HEK293T (cell line): Measurements from ENCODE around the gene ASPRV1.

Experiments
- CTCF ChIA-PET: fragments of 350-600 bp; formaldehyde crosslinking; extraction: SDS; loops from one replicate; lab custom pipeline; 2021; ENCODE audit warnings: antibody characterized with exemption, inconsistent platforms; lab: Yijun Ruan, JAX
- POLR2A ChIA-PET: fragments of 350-600 bp; formaldehyde crosslinking; extraction: SDS; loops from one replicate; lab custom pipeline; 2020; ENCODE audit warnings: antibody characterized with exemption, inconsistent platforms; lab: Yijun Ruan, JAX
- DNase-seq: peaks from one replicate; pipeline ENCODE4 v3.0.0; 2012; ENCODE audit warnings: mixed read lengths; ENCODE audit errors: extremely low spot score
- ARNT ChIP-seq: fragments of 450-650 bp; IDR thresholded peaks from 2 replicates; pipeline ENCODE4 v1.6.1; 2017; ENCODE audit warnings: mild to moderate bottlenecking
- BHLHE40 ChIP-seq: fragments of 450-650 bp; IDR thresholded peaks from 2 replicates; pipeline ENCODE4 v1.6.1; 2016; ENCODE audit warnings: mild to moderate bottlenecking, moderate library complexity, borderline replicate concordance
- CTBP1 ChIP-seq: fragments of 450-650 bp; IDR thresholded peaks from 2 replicates; pipeline ENCODE4 v1.6.1; 2016; ENCODE audit warnings: borderline replicate concordance
- ELF4 ChIP-seq: fragments of 450-650 bp; IDR thresholded peaks from 2 replicates; pipeline ENCODE4 v1.6.1; 2017; ENCODE audit warnings: antibody characterized with exemption
- FOXA1 ChIP-seq: fragments of 450-650 bp; IDR thresholded peaks from 2 replicates; pipeline ENCODE4 v1.6.1; 2016; ENCODE audit warnings: mild to moderate bottlenecking
- FOXK2 ChIP-seq: fragments of 450-650 bp; IDR thresholded peaks from 2 replicates; pipeline ENCODE4 v1.6.1; 2016; ENCODE audit warnings: mild to moderate bottlenecking
- FOXM1 ChIP-seq: fragments of 450-650 bp; IDR thresholded peaks from 2 replicates; pipeline ENCODE4 v1.6.1; 2017; ENCODE audit warnings: mild to moderate bottlenecking, borderline replicate concordance
- HDGF ChIP-seq: fragments of 450-650 bp; IDR thresholded peaks from 2 replicates; pipeline ENCODE4 v1.6.1; 2017; ENCODE audit warnings: antibody characterized with exemption, borderline replicate concordance
- L3MBTL2 ChIP-seq: fragments of 450-650 bp; conservative IDR thresholded peaks from 2 replicates; pipeline ENCODE4 v1.6.1; 2016; ENCODE audit warnings: mild to moderate bottlenecking
- LEF1 ChIP-seq: fragments of 450-650 bp; IDR thresholded peaks from 2 replicates; pipeline ENCODE4 v1.6.1; 2017; ENCODE audit warnings: mild to moderate bottlenecking, borderline replicate concordance
- NFRKB ChIP-seq: fragments of 450-650 bp; IDR thresholded peaks from 2 replicates; pipeline ENCODE4 v1.6.1; 2016; ENCODE audit warnings: mild to moderate bottlenecking, moderate library complexity
- SP1 ChIP-seq: fragments of 450-650 bp; IDR thresholded peaks from 2 replicates; pipeline ENCODE4 v1.6.1; 2017
- SUZ12 ChIP-seq: fragments of 450-650 bp; IDR thresholded peaks from 2 replicates; pipeline ENCODE4 v1.6.1; 2016; ENCODE audit warnings: mild to moderate bottlenecking
- TARDBP ChIP-seq: fragments of 450-650 bp; IDR thresholded peaks from 2 replicates; pipeline ENCODE4 v1.6.1; 2016
- ZNF384 ChIP-seq: fragments of 450-650 bp; IDR thresholded peaks from 2 replicates; pipeline ENCODE4 v1.6.1; 2016
- TF ChIP-seq, protein P1 (sequence below): fragments of 450-650 bp; IDR thresholded peaks from 2 replicates; pipeline ENCODE4 v1.6.1; 2016

The ASPRV1 gene

GRCh38 chr2:69933254-69933828, 28.1 kb downstream of the ASPRV1 start:
- POLR2A ChIA-PET, result interaction anchor here (1.5 kb wide), 1 partner anchor 209 kb away, joined by 5 read pairs; no protein-coding TSS in a partner anchor
- CTCF ChIA-PET, result interaction anchor here (1.2 kb wide), 1 partner anchor 10 kb away, joined by 3 read pairs; no protein-coding TSS in a partner anchor
- no peak for TF ChIP-seq ELF4
- no peak for TF ChIP-seq FOXA1
- TF ChIP-seq SP1, result no peak
- TF ChIP-seq ZNF384, result no peak
- no peak for TF ChIP-seq BHLHE40
- no peak for TF ChIP-seq TARDBP
- no peak for DNase-seq

DNA sequence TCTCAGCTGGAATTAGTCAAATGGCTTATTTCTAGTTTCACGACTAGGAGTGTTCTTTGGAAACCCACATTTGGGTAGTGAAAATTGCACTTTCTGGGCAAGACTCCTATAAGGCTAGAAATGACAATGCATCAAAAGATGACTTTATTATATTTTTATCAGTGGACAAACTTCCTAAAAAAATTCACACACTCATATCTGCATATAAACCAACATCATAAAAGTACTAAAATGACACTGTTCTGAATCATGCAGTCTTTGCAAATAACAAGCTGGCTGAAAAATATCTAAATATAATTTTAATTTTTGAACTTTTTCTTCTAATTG, 28.9 kb downstream of the ASPRV1 start:
- POLR2A ChIA-PET, result interaction anchor here (1.5 kb wide), 1 partner anchor 209 kb away, joined by 5 read pairs; no protein-coding TSS in a partner anchor
- CTCF ChIA-PET, result interaction anchor here (0.6 to 1.2 kb wide), 2 partner anchors 9 to 1307 kb away, joined by 3 read pairs; no protein-coding TSS in a partner anchor
- DNase-seq, result no peak
- TF ChIP-seq, protein P1, sequence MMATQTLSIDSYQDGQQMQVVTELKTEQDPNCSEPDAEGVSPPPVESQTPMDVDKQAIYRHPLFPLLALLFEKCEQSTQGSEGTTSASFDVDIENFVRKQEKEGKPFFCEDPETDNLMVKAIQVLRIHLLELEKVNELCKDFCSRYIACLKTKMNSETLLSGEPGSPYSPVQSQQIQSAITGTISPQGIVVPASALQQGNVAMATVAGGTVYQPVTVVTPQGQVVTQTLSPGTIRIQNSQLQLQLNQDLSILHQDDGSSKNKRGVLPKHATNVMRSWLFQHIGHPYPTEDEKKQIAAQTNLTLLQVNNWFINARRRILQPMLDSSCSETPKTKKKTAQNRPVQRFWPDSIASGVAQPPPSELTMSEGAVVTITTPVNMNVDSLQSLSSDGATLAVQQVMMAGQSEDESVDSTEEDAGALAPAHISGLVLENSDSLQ, result no peak
- TF ChIP-seq SP1 (no peak), TARDBP (no peak), CTBP1 (no peak)

DNA sequence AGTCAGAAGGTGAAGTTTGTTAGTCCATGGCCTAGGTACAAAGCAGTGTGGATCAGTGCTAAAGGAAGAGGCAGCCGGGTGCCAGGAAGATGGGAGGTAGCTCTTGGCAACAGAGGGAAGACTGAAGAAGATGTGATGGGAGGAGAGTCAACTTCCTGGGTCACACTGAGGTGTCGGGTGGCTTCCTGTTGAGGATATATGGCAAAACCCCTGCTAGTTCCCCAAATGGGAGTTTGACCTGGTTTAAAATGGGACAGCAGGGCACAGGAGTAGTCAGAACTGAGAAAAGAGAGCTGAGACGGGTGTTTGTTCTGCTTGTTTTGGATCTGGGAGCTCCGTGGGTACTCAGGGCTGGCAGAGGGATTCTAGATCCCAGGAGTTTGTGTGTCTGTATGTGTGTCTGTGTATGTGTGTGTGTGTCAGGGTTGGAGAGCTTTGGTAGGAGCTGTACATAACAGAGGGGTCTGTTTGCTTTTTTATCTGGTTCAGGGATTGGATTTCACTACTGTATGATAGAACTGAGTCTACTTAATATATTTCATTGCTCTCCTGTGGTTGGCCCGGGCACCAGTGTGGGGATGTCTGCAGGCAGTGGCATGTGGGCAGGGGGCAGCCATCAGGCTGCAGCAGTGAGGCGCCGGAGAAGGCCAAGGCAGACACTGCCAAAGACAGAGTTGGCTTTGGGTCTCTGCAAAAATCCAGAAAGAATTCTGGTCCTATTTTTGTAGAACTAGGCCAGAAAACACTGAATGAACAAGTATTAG, 29.4 kb downstream of the ASPRV1 start:
- CTCF ChIA-PET, result interaction anchor here (0.6 kb wide), 1 partner anchor 1307 kb away, joined by 3 read pairs; no protein-coding TSS in a partner anchor
- TF ChIP-seq SUZ12, result no peak
- TF ChIP-seq ZNF384, result no peak
- TF ChIP-seq LEF1, result no peak
- no peak for TF ChIP-seq ARNT
- TF ChIP-seq L3MBTL2, result no peak
- TF ChIP-seq, protein P1, result no peak
- no peak for TF ChIP-seq CTBP1
- TF ChIP-seq FOXA1, result no peak
- TF ChIP-seq ELF4, result no peak
- no peak for TF ChIP-seq FOXK2
- TF ChIP-seq NFRKB, result no peak
- no peak for TF ChIP-seq HDGF
- no peak for TF ChIP-seq SP1
- no peak for TF ChIP-seq BHLHE40
- no peak for TF ChIP-seq FOXM1
- no peak for TF ChIP-seq TARDBP
- POLR2A ChIA-PET, result interaction anchor here (1.5 kb wide), 1 partner anchor 210 kb away, joined by 5 read pairs; no protein-coding TSS in a partner anchor
- DNase-seq, result no peak

DNA sequence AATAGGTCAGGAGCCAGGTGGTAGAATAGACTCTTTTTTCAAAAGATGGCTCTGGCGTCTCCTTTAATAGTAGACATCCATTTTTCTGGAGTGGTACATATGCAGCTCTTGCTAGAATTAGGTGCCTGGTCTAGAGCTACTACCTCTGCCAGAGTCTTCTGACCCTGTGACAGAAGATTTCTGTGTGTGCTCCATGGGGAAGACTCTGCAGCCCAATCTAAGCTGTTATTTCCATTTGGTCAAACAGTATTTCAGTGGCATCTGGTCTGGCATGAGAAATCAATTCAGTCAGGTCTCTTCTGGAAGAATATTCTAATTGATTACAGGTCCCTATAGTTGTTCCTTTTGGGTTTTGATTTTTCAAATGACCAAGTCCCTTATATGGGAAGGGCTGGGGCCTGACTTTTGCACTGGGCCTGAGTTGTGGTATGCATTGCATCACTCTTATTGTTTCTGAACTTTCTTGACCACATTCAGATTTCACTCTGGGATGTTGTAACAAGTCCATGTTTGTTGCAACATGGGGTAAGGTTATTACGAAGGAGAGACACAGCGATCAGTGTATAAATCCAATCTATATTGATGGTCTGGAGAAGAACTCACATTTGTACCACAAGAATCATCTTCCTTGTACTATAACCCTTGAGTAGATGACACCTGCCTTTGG, 34.4 kb downstream of the ASPRV1 start:
- CTCF ChIA-PET, result no interaction called here
- POLR2A ChIA-PET, result interaction anchor here (1.0 kb wide), 1 partner anchor 12 kb away, joined by 3 read pairs; no protein-coding TSS in a partner anchor
- no peak for DNase-seq
- TF ChIP-seq BHLHE40 (no peak), ZNF384 (no peak), L3MBTL2 (no peak)

DNA sequence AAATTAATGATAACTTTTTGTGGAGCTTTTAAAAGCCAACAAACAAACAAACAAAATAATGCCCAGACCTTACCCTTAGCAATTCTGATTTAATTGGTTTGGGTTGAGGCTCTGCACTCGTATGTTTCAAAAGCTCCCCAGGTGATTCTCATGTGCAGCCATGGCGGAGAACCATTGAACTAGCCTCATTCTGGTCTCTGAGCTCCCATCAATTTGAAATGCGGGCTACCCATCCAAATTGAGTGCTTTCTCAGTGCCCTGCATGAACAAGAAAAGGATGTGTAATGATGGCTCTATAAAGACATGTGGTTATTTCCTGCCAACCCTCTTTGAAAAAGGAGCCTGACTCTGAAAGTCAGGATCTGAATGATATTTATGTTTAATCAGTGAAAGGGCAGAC, 38.3 kb downstream of the ASPRV1 start:
- POLR2A ChIA-PET, result interaction anchor here (2.4 kb wide), 1 partner anchor 9 kb away, joined by 12 read pairs; the partner anchor contains the start of gene MXD1
- TF ChIP-seq NFRKB, result no peak
- CTCF ChIA-PET, result interaction anchor here (0.5 kb wide), 1 partner anchor 264 kb away, joined by 3 read pairs; no protein-coding TSS in a partner anchor
- DNase-seq, result no peak

- POLR2A ChIA-PET, result interaction anchor here (1.6 kb wide), 1 partner anchor 24 kb away, joined by 3 read pairs; the partner anchor contains the start of gene SNRNP27
- CTCF ChIA-PET, result interaction anchor here (0.6 kb wide), 1 partner anchor 25 kb away, joined by 4 read pairs; the partner anchor contains the start of gene SNRNP27
Observed at GRCh38 chr2:69918401-69918800, 43.0 kb downstream of the ASPRV1 start.

More at GRCh38 chr2:69918401-69918800, 43.0 kb downstream of the ASPRV1 start:
- TF ChIP-seq, protein P1, result no peak
- no peak for TF ChIP-seq CTBP1
- TF ChIP-seq ZNF384, result no peak
- TF ChIP-seq HDGF, result no peak
- no peak for TF ChIP-seq TARDBP
- no peak for TF ChIP-seq FOXK2
- no peak for TF ChIP-seq ARNT
- TF ChIP-seq SUZ12, result no peak
- TF ChIP-seq L3MBTL2, result no peak
- no peak for TF ChIP-seq NFRKB
- no peak for TF ChIP-seq LEF1
- TF ChIP-seq SP1, result no peak
- no peak for TF ChIP-seq FOXA1
- TF ChIP-seq ELF4, result no peak
- no peak for DNase-seq
